Vagina (tissue), 2 donors: ENCODE measurements around the gene SPINK2.

Source experiments
- POLR2AphosphoS5 ChIP-seq, 2 donors: sonication (generic); formaldehyde crosslinking; IDR thresholded peaks; one replicate each; pipeline ENCODE4 v1.9.0; 2017; ENCODE audit warnings: antibody characterized with exemption in 2 of 2, mild to moderate bottlenecking in 2 of 2, low read depth in 1 of 2; ENCODE audit not compliant: insufficient read depth in 1 of 2
- TF ChIP-seq, protein P1 (sequence below), 3 experiments: fragments of 450-650 bp in 2 of 3; fragments of 200-600 bp in 1 of 3; sonication (generic) in 1 of 3; IDR thresholded peaks; one replicate each; pipeline ENCODE4 v1.5.1; 2017 to 2019; ENCODE audit warnings: antibody characterized with exemption in 3 of 3, mild to moderate bottlenecking in 2 of 3, moderate library complexity in 2 of 3

DNA sequence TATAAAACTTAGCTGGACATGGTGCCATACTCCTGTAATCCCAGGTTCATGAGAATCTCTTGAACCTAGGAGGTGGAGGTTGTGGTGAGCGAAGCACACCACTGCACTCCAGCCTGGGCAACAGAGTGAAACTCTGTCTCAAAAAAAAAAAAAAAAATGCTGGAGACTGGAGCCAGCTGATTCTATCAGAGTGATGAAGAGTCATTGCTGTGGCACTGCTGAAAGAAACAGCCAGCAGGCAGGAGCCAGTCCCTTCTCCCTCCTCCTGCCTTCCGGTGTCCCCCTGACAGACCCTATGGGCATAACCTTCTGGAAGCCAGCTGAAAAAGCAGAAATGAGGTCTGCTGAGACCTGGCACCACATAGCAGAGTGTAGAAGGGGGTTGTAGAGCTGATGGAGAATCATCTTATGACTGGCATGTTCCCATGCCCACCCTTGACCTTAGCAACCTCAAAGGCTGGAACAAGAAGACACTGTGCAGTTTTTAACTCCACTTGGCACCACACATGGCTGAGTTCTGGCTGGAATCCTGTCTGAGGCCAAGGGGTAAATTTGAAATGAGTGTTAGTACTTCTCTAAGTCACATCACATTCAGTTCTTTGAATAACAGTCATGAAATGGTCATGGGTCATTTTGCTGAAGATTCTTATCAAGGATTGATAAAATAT is 2.6 kb upstream of the SPINK2 start:
- TF ChIP-seq, protein P1, sequence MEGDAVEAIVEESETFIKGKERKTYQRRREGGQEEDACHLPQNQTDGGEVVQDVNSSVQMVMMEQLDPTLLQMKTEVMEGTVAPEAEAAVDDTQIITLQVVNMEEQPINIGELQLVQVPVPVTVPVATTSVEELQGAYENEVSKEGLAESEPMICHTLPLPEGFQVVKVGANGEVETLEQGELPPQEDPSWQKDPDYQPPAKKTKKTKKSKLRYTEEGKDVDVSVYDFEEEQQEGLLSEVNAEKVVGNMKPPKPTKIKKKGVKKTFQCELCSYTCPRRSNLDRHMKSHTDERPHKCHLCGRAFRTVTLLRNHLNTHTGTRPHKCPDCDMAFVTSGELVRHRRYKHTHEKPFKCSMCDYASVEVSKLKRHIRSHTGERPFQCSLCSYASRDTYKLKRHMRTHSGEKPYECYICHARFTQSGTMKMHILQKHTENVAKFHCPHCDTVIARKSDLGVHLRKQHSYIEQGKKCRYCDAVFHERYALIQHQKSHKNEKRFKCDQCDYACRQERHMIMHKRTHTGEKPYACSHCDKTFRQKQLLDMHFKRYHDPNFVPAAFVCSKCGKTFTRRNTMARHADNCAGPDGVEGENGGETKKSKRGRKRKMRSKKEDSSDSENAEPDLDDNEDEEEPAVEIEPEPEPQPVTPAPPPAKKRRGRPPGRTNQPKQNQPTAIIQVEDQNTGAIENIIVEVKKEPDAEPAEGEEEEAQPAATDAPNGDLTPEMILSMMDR (IDR thresholded peaks at IDR 0.05) = no peak
- TF ChIP-seq POLR2AphosphoS5 (IDR thresholded peaks at IDR 0.05; ENCODE audit: insufficient read depth in 1 of 2, low read depth in 1 of 2) = no peak
